PC-9 (cell line): ENCODE data around the gene JAK1. TPM values are rescaled to one million over a fixed set of nuclear protein-coding genes. Genes with fewer than 3 reads are reported as not detected.

ENCODE experiments used
- BruUV-seq: library from RNA; stranded (reverse); fragments of 400-500 nt; replicated peaks from 2 replicates; lab custom pipeline; 2021; lab: Mats Ljungman, UMichigan
- CTCF ChIA-PET: fragments of 300-600 bp; sonication (Branson Sonifier 250); formaldehyde crosslinking; loops from one replicate; lab custom pipeline; 2022; ENCODE audit warnings: antibody characterized with exemption; lab: Charles Lee
- POLR2A ChIA-PET: fragments of 300-600 bp; sonication (Branson Sonifier 250); formaldehyde crosslinking; loops from one replicate; lab custom pipeline; 2022; ENCODE audit warnings: antibody characterized with exemption; ENCODE audit not compliant: unreplicated experiment; lab: Charles Lee
- DNase-seq, 2 experiments: peaks; one replicate each; pipeline versions ENCODE4 v3.0.0 to v3.0.0-alpha.2; 2015 to 2022; ENCODE audit warnings: mixed read lengths in 1 of 2
- H2AFZ ChIP-seq: fragments of 200-600 bp; sonication (generic); 2 replicates; pipeline ENCODE4 v1.8.1; 2017; ENCODE audit warnings: antibody characterized with exemption
- H3F3A ChIP-seq: fragments of 200-600 bp; sonication (generic); 2 replicates; pipeline ENCODE4 v1.8.1; 2017; ENCODE audit warnings: antibody characterized with exemption, mild to moderate bottlenecking, low read depth; ENCODE audit not compliant: insufficient read depth
- H3K27ac ChIP-seq: fragments of 200-600 bp; sonication (generic); 2 replicates; pipeline ENCODE4 v1.6.1; 2016; ENCODE audit warnings: mixed run types
- H3K27me3 ChIP-seq: fragments of 200-600 bp; sonication (generic); 2 replicates; pipeline ENCODE4 v1.6.1; 2016; ENCODE audit warnings: low read depth, mixed run types; ENCODE audit not compliant: insufficient read depth
- H3K36me3 ChIP-seq: fragments of 200-600 bp; sonication (generic); 2 replicates; pipeline ENCODE4 v1.6.1; 2016; ENCODE audit warnings: low read depth, mixed run types
- H3K4me1 ChIP-seq: fragments of 200-600 bp; sonication (generic); replicated peaks from 2 replicates; pipeline ENCODE4 v1.6.1; 2016; ENCODE audit warnings: mixed run types; ENCODE audit not compliant: insufficient read depth
- H3K4me2 ChIP-seq: fragments of 200-600 bp; sonication (generic); 2 replicates; pipeline ENCODE4 v1.6.1; 2017; ENCODE audit warnings: mixed run types
- H3K4me3 ChIP-seq: fragments of 200-600 bp; sonication (generic); 2 replicates; pipeline ENCODE4 v1.6.1; 2016; ENCODE audit warnings: mixed run types
- H3K79me2 ChIP-seq: fragments of 200-600 bp; sonication (generic); 2 replicates; pipeline ENCODE4 v1.6.1; 2017; ENCODE audit warnings: low read depth, mixed run types
- H3K9me2 ChIP-seq: fragments of 200-600 bp; sonication (generic); 2 replicates; pipeline ENCODE4 v1.8.1; 2017; ENCODE audit warnings: mild to moderate bottlenecking; ENCODE audit not compliant: insufficient read depth
- H3K9me3 ChIP-seq: fragments of 200-600 bp; sonication (generic); 2 replicates; pipeline ENCODE4 v1.8.1; 2016; ENCODE audit warnings: low read depth; ENCODE audit not compliant: insufficient read depth
- H4K20me1 ChIP-seq: fragments of 200-600 bp; sonication (generic); 2 replicates; pipeline ENCODE4 v1.8.1; 2017; ENCODE audit not compliant: insufficient read depth
- CTCF ChIP-seq: fragments of 200-600 bp; sonication (generic); conservative IDR thresholded peaks from 2 replicates; pipeline ENCODE4 v1.6.1; 2017; ENCODE audit warnings: mixed run types, antibody characterized with exemption, mild to moderate bottlenecking, moderate library complexity
- EZH2 ChIP-seq: fragments of 200-600 bp; sonication (generic); IDR thresholded peaks from 2 replicates; pipeline ENCODE4 v1.8.0; 2017; ENCODE audit warnings: antibody characterized with exemption, low read depth
- intact Hi-C: fragments of 100-400 bp; cut with micrococcal nuclease; formaldehyde crosslinking; loops from one replicate; pipeline ENCODE4 v1.10.0; 2022; ENCODE audit not compliant: unreplicated experiment
- total RNA-seq: library from RNA; stranded (reverse); gene quantifications from 2 replicates; pipeline ENCODE4 v1.2.3, GENCODE V29; 2021

The JAK1 gene
- total RNA-seq, 1 experiment from 2014 or later: 88.5 TPM

GRCh38 chr1:64809309-64809708 lies 157.0 kb downstream of the JAK1 start:
- BruUV-seq: no TSS peak
- no peak for DNase-seq
- H2AFZ ChIP-seq: no peak overlapping the region
- H3F3A ChIP-seq: 0 out of 2 replicates have a peak, but pooled peaks cover 2% of the 10 kb centered on the region
- no peak overlapping the region for H3K4me3 ChIP-seq
- H3K4me1 ChIP-seq: no peaks in the 10 kb centered on the region
- CTCF ChIA-PET: no interaction called here
- H3K79me2 ChIP-seq: no peaks in the 10 kb centered on the region
- intact Hi-C loops: no loop called here
- H3K27me3 ChIP-seq: no peaks in the 10 kb centered on the region
- no peaks in the 10 kb centered on the region; the same call in 1 of the 2 replicates for H3K9me2 ChIP-seq
- H4K20me1 ChIP-seq: no peaks in the 10 kb centered on the region
- H3K4me2 ChIP-seq: no peak overlapping the region
- H3K36me3 ChIP-seq: no peaks in the 10 kb centered on the region
- no peak overlapping the region for H3K27ac ChIP-seq
- H3K9me3 ChIP-seq: no peaks in the 10 kb centered on the region
- POLR2A ChIA-PET: interaction anchor here (0.6 kb wide), 1 partner anchor 365 kb away, joined by 5 read pairs; no protein-coding TSS in a partner anchor
- TF ChIP-seq CTCF: no peak
- TF ChIP-seq EZH2: no peak

GRCh38 chr1:64801851-64802523 lies 164.4 kb downstream of the JAK1 start:
- H3K9me2 ChIP-seq: no peaks in the 10 kb centered on the region
- TF ChIP-seq EZH2 (no peak), CTCF (no peak)
- no peaks in the 10 kb centered on the region for H3K27me3 ChIP-seq
- no peaks in the 10 kb centered on the region for H3K79me2 ChIP-seq
- intact Hi-C loops: no loop called here
- H3K4me3 ChIP-seq: no peak overlapping the region
- no peaks in the 10 kb centered on the region for H4K20me1 ChIP-seq
- no peak overlapping the region for H3K4me2 ChIP-seq
- no TSS peak for BruUV-seq
- no peak for DNase-seq
- 0 out of 2 replicates have a peak, but pooled peaks cover 2% of the 10 kb centered on the region for H3F3A ChIP-seq
- no peaks in the 10 kb centered on the region for H3K36me3 ChIP-seq
- no peaks in the 10 kb centered on the region for H3K9me3 ChIP-seq
- ChIA-PET POLR2A (no interaction called here), CTCF (no interaction called here)
- no peak overlapping the region for H3K27ac ChIP-seq
- no peak overlapping the region for H2AFZ ChIP-seq
- H3K4me1 ChIP-seq: no peaks in the 10 kb centered on the region

- no peak for DNase-seq
- Histone ChIP-seq H3K4me1 (no peaks in the 10 kb centered on the region), H3K27ac (no peak overlapping the region), H3K4me2 (no peak overlapping the region), H2AFZ (no peak overlapping the region), H4K20me1 (no peaks in the 10 kb centered on the region), H3K9me2 (no peaks in the 10 kb centered on the region), H3K9me3 (no peaks in the 10 kb centered on the region), H3K4me3 (no peak overlapping the region), H3K79me2 (no peaks in the 10 kb centered on the region), H3K27me3 (no peaks in the 10 kb centered on the region), H3F3A (no peaks in the 10 kb centered on the region; the same call in 1 of the 2 replicates), H3K36me3 (no peaks in the 10 kb centered on the region)
- intact Hi-C loops: no loop called here
- BruUV-seq: no TSS peak
- ChIA-PET CTCF (interaction anchor here (0.7 kb wide), 1 partner anchor 55 kb away, joined by 4 read pairs; no protein-coding TSS in a partner anchor), POLR2A (interaction anchor here (0.5 kb wide), 1 partner anchor 12 kb away, joined by 6 read pairs; no protein-coding TSS in a partner anchor)
- no peak for TF ChIP-seq EZH2
- TF ChIP-seq CTCF: no peak
Observed at GRCh38 chr1:64798872-64799271, 167.5 kb downstream of the JAK1 start.
